Large intestine (tissue), 3 donors: ENCODE measurements around the gene MPI. TPM values are rescaled to one million over a fixed set of nuclear protein-coding genes. Genes with fewer than 3 reads are reported as not detected.

Experiments
- DNase-seq, 2 donors: peaks; one replicate each; pipeline versions ENCODE4 v3.0.0 to v3.0.0-alpha.2; 2013
- H3K27ac ChIP-seq: one replicate; pipeline ENCODE4 v1.5.1; 2013; ENCODE audit warnings: low read length
- H3K27me3 ChIP-seq: 2 replicates; pipeline ENCODE4 v1.6.1; 2013; ENCODE audit warnings: low read length; ENCODE audit not compliant: control insufficient read depth, insufficient read depth
- H3K36me3 ChIP-seq: 2 replicates; pipeline ENCODE4 v1.6.1; 2013; ENCODE audit warnings: low read length; ENCODE audit not compliant: control insufficient read depth, insufficient read depth
- H3K4me1 ChIP-seq: one replicate; pipeline ENCODE4 v1.6.1; 2013; ENCODE audit warnings: low read length; ENCODE audit not compliant: control insufficient read depth, insufficient read depth
- H3K4me3 ChIP-seq: one replicate; pipeline ENCODE4 v1.5.1; 2013; ENCODE audit warnings: low read length
- H3K9me3 ChIP-seq: one replicate; pipeline ENCODE4 v1.6.1; 2013; ENCODE audit warnings: mild to moderate bottlenecking, low read depth, low read length, moderate library complexity; ENCODE audit not compliant: control insufficient read depth
- WGBS: methylation state at CpG from one replicate; pipeline ENCODE4 v1.1.5; 2013; ENCODE audit warnings: low lambda C conversion rate; ENCODE audit not compliant: insufficient coverage; 5-methylcytosine and 5-hydroxymethylcytosine counted together
- polyA plus RNA-seq: library from polyadenylated mRNA; unstranded; fragments of 120-200 nt; gene quantifications from one replicate; pipeline ENCODE4 v1.2.1, GENCODE V29; 2013

Gene MPI
- polyA plus RNA-seq, 1 donor, result 51.0 TPM

- Histone ChIP-seq H3K4me3 (no peak overlapping the region), H3K36me3 (peaks cover 55% of the 10 kb centered on the region), H3K4me1 (peaks cover 33% of the 10 kb centered on the region), H3K27me3 (no peaks in the 10 kb centered on the region), H3K27ac (no peak overlapping the region), H3K9me3 (no peaks in the 10 kb centered on the region)
- DNase-seq, result no peak
- no CpG with 5 or more reads among the region's 5 CpGs for WGBS
These were observed 44.7 kb upstream of the MPI start for GRCh38 chr15:74845208-74845568.

- Histone ChIP-seq H3K27me3 (no peaks in the 10 kb centered on the region), H3K36me3 (peaks cover 54% of the 10 kb centered on the region), H3K27ac (no peak overlapping the region), H3K4me3 (no peak overlapping the region), H3K4me1 (peaks cover 33% of the 10 kb centered on the region), H3K9me3 (no peaks in the 10 kb centered on the region)
- WGBS, result no CpG with 5 or more reads among the region's 4 CpGs
- DNase-seq, result no peak
These were observed 44.3 kb upstream of the MPI start for GRCh38 chr15:74845581-74845980.

- no peak for DNase-seq
- H3K36me3 ChIP-seq, result peaks cover 68% of the 10 kb centered on the region
- no peak overlapping the region for H3K4me3 ChIP-seq
- no peaks in the 10 kb centered on the region for H3K27me3 ChIP-seq
- no peaks in the 10 kb centered on the region for H3K9me3 ChIP-seq
- no peak overlapping the region for H3K27ac ChIP-seq
- H3K4me1 ChIP-seq, result peaks cover 26% of the 10 kb centered on the region
- no CpG with 5 or more reads among the region's 3 CpGs for WGBS
These were observed 42.4 kb upstream of the MPI start for GRCh38 chr15:74847432-74847831.

- no peaks in the 10 kb centered on the region for H3K9me3 ChIP-seq
- H3K36me3 ChIP-seq, result peaks cover 81% of the 10 kb centered on the region
- DNase-seq, result peak in 1 of 2 donors; percentile 78
- H3K27ac ChIP-seq, result peak overlapping the region; percentile 8
- H3K4me3 ChIP-seq, result no peak overlapping the region
- H3K27me3 ChIP-seq, result no peaks in the 10 kb centered on the region
- H3K4me1 ChIP-seq, result peaks cover 19% of the 10 kb centered on the region
- WGBS, result no CpG with 5 or more reads among the region's 4 CpGs
These were observed 39.4 kb upstream of the MPI start for GRCh38 chr15:74850393-74850792.

- no peaks in the 10 kb centered on the region for H3K9me3 ChIP-seq
- WGBS, result no CpG with 5 or more reads among the region's 7 CpGs
- peaks cover 24% of the 10 kb centered on the region for H3K4me1 ChIP-seq
- peaks cover 70% of the 10 kb centered on the region for H3K36me3 ChIP-seq
- no peak overlapping the region for H3K27ac ChIP-seq
- no peak overlapping the region for H3K4me3 ChIP-seq
- no peaks in the 10 kb centered on the region for H3K27me3 ChIP-seq
- no peak for DNase-seq
These were observed 37.9 kb upstream of the MPI start for GRCh38 chr15:74851960-74852359.

DNA sequence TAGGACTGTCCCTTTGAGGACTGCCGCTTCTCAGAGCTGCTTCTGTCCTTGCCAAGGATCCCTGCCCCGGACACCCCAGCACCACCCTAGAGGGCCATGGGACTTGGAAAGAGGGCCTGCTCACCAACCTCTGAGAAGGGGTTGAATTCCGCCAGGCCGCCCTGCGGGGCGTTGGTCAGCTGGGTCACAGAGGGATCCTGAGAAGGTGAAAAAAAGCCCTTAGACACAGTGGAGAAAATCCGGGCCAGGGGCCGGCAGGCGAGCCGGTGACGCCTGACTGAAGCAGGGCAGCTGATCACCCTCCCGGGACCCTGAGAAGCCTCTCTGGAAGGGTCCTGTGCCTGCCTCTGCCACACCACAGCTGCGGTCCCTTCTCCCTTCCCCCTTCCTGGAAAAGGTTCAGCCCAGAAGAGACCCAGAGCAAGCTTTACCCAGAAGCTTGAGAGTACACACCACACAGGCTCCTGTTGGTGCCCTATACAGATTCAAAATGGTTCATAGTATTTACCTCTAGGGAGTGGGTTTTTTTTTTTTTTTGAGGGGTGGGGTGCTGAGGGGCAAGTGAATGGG lies 35.3 kb upstream of the MPI start:
- Histone ChIP-seq H3K9me3 (no peaks in the 10 kb centered on the region), H3K4me3 (no peak overlapping the region), H3K36me3 (peaks cover 61% of the 10 kb centered on the region), H3K27ac (no peak overlapping the region), H3K27me3 (no peaks in the 10 kb centered on the region), H3K4me1 (peaks cover 42% of the 10 kb centered on the region)
- DNase-seq, result no peak
- WGBS, result no CpG with 5 or more reads among the region's 13 CpGs

DNA sequence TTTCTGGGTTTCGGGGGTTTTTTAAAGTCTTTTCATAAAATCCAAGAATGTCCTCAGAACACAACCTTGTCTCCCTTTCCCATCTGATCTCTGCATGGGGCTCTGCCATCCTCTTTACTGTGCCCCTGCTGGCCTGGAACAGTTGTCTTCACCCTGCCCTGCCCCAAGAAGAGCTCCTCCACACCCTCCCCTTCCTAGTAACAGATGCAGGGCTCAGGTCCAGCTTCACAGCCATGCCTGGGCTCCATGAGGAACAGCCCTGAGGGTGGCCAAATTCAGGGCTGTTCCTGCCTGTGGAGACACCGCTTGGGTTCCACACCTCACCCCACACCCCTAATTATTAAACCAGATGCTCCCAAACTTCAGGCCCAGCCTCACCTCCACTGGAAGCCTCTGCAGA lies 34.0 kb upstream of the MPI start:
- Histone ChIP-seq H3K27me3 (no peaks in the 10 kb centered on the region), H3K36me3 (peaks cover 50% of the 10 kb centered on the region), H3K4me1 (peaks cover 32% of the 10 kb centered on the region), H3K27ac (no peak overlapping the region), H3K4me3 (no peak overlapping the region), H3K9me3 (no peaks in the 10 kb centered on the region)
- no peak for DNase-seq
- no CpG with 5 or more reads among the region's 2 CpGs for WGBS

GRCh38 chr15:74856537-74856936 lies 33.3 kb upstream of the MPI start:
- Histone ChIP-seq H3K27ac (peak overlapping the region; percentile 87), H3K4me1 (peaks cover 27% of the 10 kb centered on the region), H3K4me3 (no peak overlapping the region), H3K36me3 (peaks cover 47% of the 10 kb centered on the region), H3K9me3 (no peaks in the 10 kb centered on the region), H3K27me3 (no peaks in the 10 kb centered on the region)
- DNase-seq, result no peak
- WGBS, result no CpG with 5 or more reads among the region's 1 CpG

- Histone ChIP-seq H3K9me3 (no peaks in the 10 kb centered on the region), H3K27me3 (no peaks in the 10 kb centered on the region), H3K4me3 (no peak overlapping the region), H3K27ac (peak overlapping the region; percentile 87), H3K4me1 (peaks cover 27% of the 10 kb centered on the region), H3K36me3 (peaks cover 41% of the 10 kb centered on the region)
- peak in 1 of 2 donors; percentile 63 for DNase-seq
- no CpG with 5 or more reads among the region's 5 CpGs for WGBS
These were observed 32.7 kb upstream of the MPI start for GRCh38 chr15:74857082-74857655.

- Histone ChIP-seq H3K4me3 (no peak overlapping the region), H3K9me3 (no peaks in the 10 kb centered on the region), H3K27ac (peak overlapping the region; percentile 87), H3K36me3 (peaks cover 34% of the 10 kb centered on the region), H3K4me1 (peaks cover 27% of the 10 kb centered on the region), H3K27me3 (no peaks in the 10 kb centered on the region)
- WGBS, result no CpG with 5 or more reads among the region's 9 CpGs
- no peak for DNase-seq
These were observed 32.0 kb upstream of the MPI start for GRCh38 chr15:74857671-74858368.
